Left cardiac atrium (tissue), 4 donors: ENCODE results near the gene CD226. TPM values are rescaled to one million over a fixed set of nuclear protein-coding genes. Genes with fewer than 3 reads are reported as not detected.
"Not testable (repeated sequence)": the region's sequence is repeated elsewhere in the genome, so short reads cannot be mapped to it uniquely, and the experiment has no call there.

Source experiments
- ATAC-seq, 2 donors: fragments of 200-7000 bp; cut with Tn5 transposase; one replicate each; pipeline ENCODE4 v1.9.1; 2020; ENCODE audit warnings: mild to moderate bottlenecking in 2 of 2, moderate library complexity in 2 of 2
- DNase-seq: peaks from one replicate; pipeline ENCODE4 v3.0.0-alpha.2; 2020
- intact Hi-C, 2 donors: fragments of 100-400 bp; cut with DNase I; formaldehyde crosslinking; loops; one replicate each; pipeline versions ENCODE4 v1.14.1 to v1.15.1; 2022 to 2023
- total RNA-seq, 2 donors: library from RNA; stranded (reverse); fragmentation: NEBNext Ultra II Directional; extraction: Animal tissue kit (Norgen Biotek cat#: 25700); gene quantifications; one replicate each; pipeline ENCODE4 v1.2.1, GENCODE V29; 2021
- donor health status: DM: no; HTN: yes; CAD: no.
- donor health status: DM: no; HTN: yes; CAD: no; lungs with severe emphysema.
- donor health status: DM: yes; HTN: yes; CAD: no.
- donor health status: Dilated cardiomyopathy.

Gene CD226
- total RNA-seq, 2 donors from 2014 or later, result 0.97 to 1.3 TPM

GRCh38 chr18:69957747-69958146 is 10.1 kb upstream of the CD226 start:
- DNase-seq (no peak), ATAC-seq (no peak)
- intact Hi-C loops, result no loop called here

GRCh38 chr18:69956665-69957620 is 9.3 kb upstream of the CD226 start:
- intact Hi-C loops, result no loop called here
- no peak for DNase-seq
- ATAC-seq, result no peak

DNA sequence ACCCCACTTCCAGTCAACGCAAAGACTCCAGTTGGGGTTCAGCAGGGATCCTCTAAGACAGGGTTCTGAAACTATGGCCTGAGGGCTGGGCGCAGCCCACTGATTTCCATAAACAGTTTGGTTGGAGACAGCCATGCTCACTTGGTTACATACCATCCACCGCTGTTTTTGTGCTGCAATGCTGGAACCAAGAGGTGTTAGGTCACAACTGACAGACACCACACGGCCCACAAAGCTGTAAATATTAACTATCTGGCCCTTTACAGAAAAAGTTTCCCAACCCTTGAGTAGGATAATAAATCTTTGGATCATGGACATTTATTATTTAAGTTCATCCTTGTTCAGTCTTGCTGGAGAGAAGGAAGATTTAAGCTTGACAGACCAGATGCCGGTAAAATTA is 8.4 kb upstream of the CD226 start:
- no peak for ATAC-seq
- no peak for DNase-seq
- intact Hi-C loops, result no loop called here

GRCh38 chr18:69954719-69955480 is 7.2 kb upstream of the CD226 start:
- ATAC-seq (no peak), DNase-seq (no peak)
- intact Hi-C loops, result no loop called here

- intact Hi-C loops, result no loop called here
- ATAC-seq, result no peak
- no peak for DNase-seq
Measured at GRCh38 chr18:69953191-69953590, 5.5 kb upstream of the CD226 start.

DNA sequence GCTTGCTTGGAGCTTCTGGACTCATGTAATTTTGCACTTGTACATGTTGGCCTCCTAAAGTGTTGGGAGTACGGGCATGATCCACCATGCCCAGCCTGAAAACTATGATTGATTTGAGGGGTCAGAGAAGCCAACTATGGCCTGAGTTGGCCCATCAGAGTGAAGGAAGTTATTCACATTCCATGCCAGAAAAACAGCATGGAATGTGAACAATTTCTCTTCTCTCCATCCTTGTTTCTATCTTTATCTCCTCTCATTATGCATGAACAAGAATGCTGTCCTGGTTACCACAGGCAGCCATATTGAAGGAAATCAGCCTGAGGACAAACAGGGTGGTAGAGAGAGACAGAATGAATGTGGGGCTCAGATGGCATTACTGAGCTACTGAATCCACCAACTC is 3.5 kb upstream of the CD226 start:
- ATAC-seq (no peak), DNase-seq (no peak)
- intact Hi-C loops, result no loop called here

GRCh38 chr18:69949538-69949936 is 1.9 kb upstream of the CD226 start:
- intact Hi-C loops, result no loop called here
- no peak for DNase-seq
- ATAC-seq, result peak in 1 of 2 donors; percentile 17

- peak; percentile 83 to 85 for ATAC-seq
- intact Hi-C loops, result no loop called here
- peak; percentile 56 for DNase-seq
Measured at GRCh38 chr18:69948919-69949537, 1.4 kb upstream of the CD226 start.

DNA sequence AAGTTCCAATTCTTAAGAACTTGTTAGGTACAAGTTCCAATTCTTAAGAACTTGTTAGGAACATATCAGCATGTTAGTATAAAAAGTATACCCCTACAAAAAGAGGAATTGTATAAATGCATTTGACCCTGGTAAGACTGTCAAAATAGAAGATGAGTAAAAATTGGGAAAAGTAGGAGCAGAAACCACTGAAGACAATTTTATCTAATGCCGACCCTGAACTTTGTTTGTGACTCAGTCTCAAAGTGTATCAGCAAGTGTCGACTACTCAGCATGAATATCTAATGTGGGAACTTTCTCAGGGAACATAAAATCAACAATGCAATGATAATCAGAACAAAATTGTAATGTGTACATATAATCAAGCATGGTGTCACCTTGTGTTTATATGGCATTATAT is 583 bp upstream of the CD226 start:
- intact Hi-C loops, result no loop called here
- DNase-seq, result no peak
- no peak for ATAC-seq

- DNase-seq (no peak), ATAC-seq (no peak)
- intact Hi-C loops, result no loop called here
Measured at GRCh38 chr18:69946608-69947155, 991 bp downstream of the CD226 start.

DNA sequence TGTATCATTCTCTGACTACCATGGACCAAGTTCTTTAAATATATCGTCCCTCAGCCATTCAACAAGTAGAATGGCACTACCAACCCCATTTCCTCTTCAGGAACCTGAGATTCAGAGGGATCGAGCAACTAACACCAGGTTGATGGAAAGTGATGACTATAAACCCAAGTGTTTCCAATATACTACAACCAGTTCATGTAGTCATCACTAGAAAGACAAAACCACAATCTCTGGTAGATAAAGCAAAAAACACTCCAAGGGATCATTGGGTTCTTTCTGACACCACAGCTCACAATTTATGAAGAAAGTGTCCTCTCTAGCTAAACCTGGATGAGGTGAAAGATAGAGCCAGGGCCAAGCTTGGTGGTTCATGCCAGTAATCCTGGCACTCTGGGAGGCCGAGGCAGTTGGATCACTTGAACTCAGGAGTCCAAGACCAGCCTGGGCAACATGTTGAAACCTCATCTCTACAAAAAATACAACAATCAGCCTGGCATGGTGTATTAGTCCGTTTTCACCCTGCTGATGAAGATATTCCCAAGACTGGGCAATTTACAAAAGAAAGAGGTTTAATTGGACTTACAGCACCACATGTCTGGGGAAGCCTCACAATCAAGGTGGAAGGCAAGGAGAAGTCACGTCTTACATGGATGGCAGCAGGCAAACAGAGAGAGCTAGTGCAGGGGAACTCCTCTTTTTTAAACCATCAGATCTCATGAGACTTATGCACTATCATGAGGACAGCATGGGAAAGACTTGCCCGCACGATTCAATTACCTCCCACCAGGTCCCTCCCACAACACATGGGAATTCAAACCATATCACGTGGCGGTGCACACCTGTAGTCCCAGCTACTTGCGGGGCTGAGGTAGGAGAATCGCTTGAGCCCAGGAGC is 2.2 kb downstream of the CD226 start:
- intact Hi-C loops, result no loop called here
- no peak for DNase-seq
- ATAC-seq, result no peak

DNA sequence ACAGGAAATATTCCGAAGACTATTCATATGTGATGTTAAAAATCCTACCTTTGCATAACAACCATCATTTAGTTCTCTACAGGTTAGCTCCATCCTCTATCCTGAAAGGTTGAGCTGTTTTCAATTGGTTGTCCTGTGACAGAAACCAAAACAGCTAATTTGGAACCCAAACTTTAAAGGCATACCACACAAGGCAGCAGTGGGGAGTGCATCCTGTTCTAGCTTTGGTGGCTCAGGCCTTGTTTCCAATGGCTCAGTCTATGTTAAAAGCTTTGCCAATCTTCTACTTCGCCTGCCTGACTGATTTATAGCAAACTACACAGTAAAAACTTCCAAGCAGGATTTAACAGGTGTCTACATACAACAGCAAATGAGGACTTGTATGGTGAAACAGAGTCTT is 3.2 kb downstream of the CD226 start:
- DNase-seq, result no peak
- intact Hi-C loops, result no loop called here
- ATAC-seq, result no peak

DNA sequence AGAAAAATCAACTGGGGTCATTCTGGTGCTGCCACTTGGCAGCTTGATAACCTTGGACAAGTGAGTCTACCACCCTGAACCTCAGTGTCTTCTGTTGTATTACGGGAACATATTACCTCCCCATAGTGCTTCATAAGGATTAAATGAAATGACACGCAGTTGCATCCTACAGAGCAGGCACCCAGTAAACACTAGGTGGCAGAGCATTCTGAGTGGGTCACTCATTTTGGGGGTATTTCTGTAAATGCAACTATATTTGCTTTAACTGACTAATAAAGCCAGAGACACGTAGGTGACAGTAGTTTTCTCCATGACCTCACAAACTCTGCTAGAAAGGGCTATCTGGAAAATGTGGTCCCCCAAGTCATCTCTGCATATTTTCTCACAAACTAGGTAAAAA is 4.7 kb downstream of the CD226 start:
- DNase-seq (no peak), ATAC-seq (no peak)
- intact Hi-C loops, result no loop called here

- intact Hi-C loops, result no loop called here
- ATAC-seq (no peak), DNase-seq (no peak)
Measured at GRCh38 chr18:69941183-69941582, 6.5 kb downstream of the CD226 start.

- DNase-seq, intact Hi-C loops, ATAC-seq: not testable (repeated sequence)
Measured at GRCh38 chr18:69939812-69940211, 7.9 kb downstream of the CD226 start.

- intact Hi-C loops, result no loop called here
- DNase-seq (no peak), ATAC-seq (peak; percentile 63 to 71)
Measured at GRCh38 chr18:69936191-69936558, 11.5 kb downstream of the CD226 start.

DNA sequence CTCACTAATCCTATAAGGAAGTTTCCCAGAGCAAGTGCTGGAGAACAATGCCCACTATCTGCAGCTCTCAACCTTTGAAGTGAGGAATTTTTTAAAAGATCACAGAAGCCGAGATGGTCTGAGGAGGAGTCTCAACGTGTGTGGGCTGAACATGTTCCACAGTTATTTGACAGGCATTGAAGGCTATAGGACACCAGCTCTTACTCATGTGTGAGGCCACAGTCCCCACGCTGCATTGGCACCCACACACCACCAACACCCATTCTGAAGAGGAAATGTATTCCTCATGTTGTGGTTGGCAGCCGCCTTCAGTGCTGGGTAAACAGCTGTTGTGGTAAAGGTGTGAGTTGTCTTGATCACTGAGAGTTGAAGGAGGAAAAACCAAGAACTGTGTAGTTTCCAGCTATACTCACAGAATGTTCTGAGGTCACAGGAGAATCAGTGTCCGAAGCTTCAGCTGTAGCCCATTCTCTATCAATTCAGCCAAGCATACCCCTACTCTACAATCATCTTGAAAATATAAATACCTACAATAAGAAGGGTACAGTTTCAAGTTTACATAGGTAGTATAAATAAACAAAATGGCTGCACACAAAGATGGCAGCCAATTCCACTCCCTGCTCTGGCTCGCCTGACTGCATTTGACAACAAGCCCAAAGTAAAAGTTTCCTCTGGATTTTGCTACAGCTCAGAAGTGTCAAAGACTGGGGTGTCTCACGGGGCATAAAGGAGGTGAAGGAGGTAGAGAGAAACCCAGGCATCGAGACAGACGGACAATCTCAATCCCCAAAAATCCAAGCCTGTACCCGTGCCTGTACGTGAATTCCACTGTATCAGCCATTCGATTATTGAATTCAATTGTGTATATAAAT is 12.1 kb downstream of the CD226 start:
- intact Hi-C loops, result no loop called here
- peak; percentile 32 for DNase-seq
- peak; percentile 62 to 80 for ATAC-seq
